Lower leg skin (tissue), 4 donors: Measurements from ENCODE around the gene NTSR2. TPM values are rescaled to one million over a fixed set of nuclear protein-coding genes. Genes with fewer than 3 reads are reported as not detected.

Source experiments
- DNase-seq, 2 donors: peaks; one replicate each; pipeline ENCODE4 v3.0.0-alpha.2; 2019; ENCODE audit warnings: low spot score in 2 of 2
- H3K4me3 ChIP-seq: fragments of 200-600 bp; sonication (generic); 2 replicates; pipeline ENCODE4 v1.5.1; 2017; ENCODE audit warnings: mild to moderate bottlenecking, low read depth; ENCODE audit not compliant: poor library complexity, severe bottlenecking
- CTCF ChIP-seq, 3 donors: fragments of 450-650 bp; IDR thresholded peaks; one replicate each; pipeline ENCODE4 v1.5.1; 2016; ENCODE audit warnings: antibody characterized with exemption in 3 of 3, mild to moderate bottlenecking in 3 of 3, moderate library complexity in 2 of 3
- POLR2A ChIP-seq, 2 donors: fragments of 450-650 bp; IDR thresholded peaks; one replicate each; pipeline ENCODE4 v1.6.1; 2016 to 2017; ENCODE audit warnings: antibody characterized with exemption in 2 of 2, mild to moderate bottlenecking in 1 of 2, moderate library complexity in 1 of 2
- WGBS, 2 donors: methylation state at CpG; one replicate each; pipeline ENCODE4 v1.1.5; 2018; 5-methylcytosine and 5-hydroxymethylcytosine counted together
- intact Hi-C: fragments of 100-400 bp; cut with DNase I; formaldehyde crosslinking; loops from one replicate; pipeline ENCODE4 v1.15.0; 2023; ENCODE audit warnings: low total_unique reads
- total RNA-seq, 4 donors: library from RNA; depleted of rRNA; stranded (reverse); fragments of >200 nt; gene quantifications; one replicate each; pipeline ENCODE4 v1.1.0, GENCODE V29; 2016

NTSR2 gene
- total RNA-seq, 4 donors from 2014 or later: not detected

- H3K4me3 ChIP-seq: no peak overlapping the region
- intact Hi-C loops: no loop called here
- DNase-seq: no peak
- no peak for TF ChIP-seq POLR2A (IDR thresholded peaks at IDR 0.05)
- no peak for TF ChIP-seq CTCF (IDR thresholded peaks at IDR 0.05)
- 85% methylated on average over 20 of the region's 20 CpGs for WGBS, 2 donors
Observed at GRCh38 chr2:11612553-11613215, 57.3 kb downstream of the NTSR2 start.

GRCh38 chr2:11611251-11611650, 58.7 kb downstream of the NTSR2 start:
- intact Hi-C loops: no loop called here
- 96 to 98% methylated on average over 5 of the region's 5 CpGs for WGBS, 2 donors
- H3K4me3 ChIP-seq: no peak overlapping the region
- no peak for DNase-seq
- TF ChIP-seq POLR2A (IDR thresholded peaks at IDR 0.05): no peak
- no peak for TF ChIP-seq CTCF (IDR thresholded peaks at IDR 0.05)

- 94 to 95% methylated on average over 32 to 38 of the region's 38 CpGs for WGBS, 2 donors
- DNase-seq: no peak
- TF ChIP-seq CTCF (IDR thresholded peaks at IDR 0.05) (no peak), POLR2A (IDR thresholded peaks at IDR 0.05) (no peak)
- intact Hi-C loops: no loop called here
- no peak overlapping the region for H3K4me3 ChIP-seq
Observed at GRCh38 chr2:11610624-11611242, 59.3 kb downstream of the NTSR2 start.

Other genes with a start within 250 kb of the NTSR2 start
- 10 to 100 TPM; 10.1 to 18.2 (median 13.4) TPM for gene E2F6, start 204.0 kb downstream of the NTSR2 start, total RNA-seq
- 10 to 100 TPM in 1 of 4 donors, 1 to 10 TPM in 3; 2.4 to 12.2 (median 4.0) TPM for gene GREB1, start 136.2 kb downstream of the NTSR2 start, total RNA-seq
- gene LPIN1, start 76.4 kb upstream of the NTSR2 start, total RNA-seq: 10 to 100 TPM; 15.6 to 45.8 (median 35.0) TPM